ENCODE data around the gene FBXL5. TPM values are rescaled to one million over a fixed set of nuclear protein-coding genes. Genes with fewer than 3 reads are reported as not detected.
A peak's percentile ranks its signal among the peaks of the same experiment; 100 is the strongest.

The FBXL5 gene
- total and polyA plus RNA-seq, 5 donors from 2014 or later: 53.3 to 137 (median 124) TPM

DNA sequence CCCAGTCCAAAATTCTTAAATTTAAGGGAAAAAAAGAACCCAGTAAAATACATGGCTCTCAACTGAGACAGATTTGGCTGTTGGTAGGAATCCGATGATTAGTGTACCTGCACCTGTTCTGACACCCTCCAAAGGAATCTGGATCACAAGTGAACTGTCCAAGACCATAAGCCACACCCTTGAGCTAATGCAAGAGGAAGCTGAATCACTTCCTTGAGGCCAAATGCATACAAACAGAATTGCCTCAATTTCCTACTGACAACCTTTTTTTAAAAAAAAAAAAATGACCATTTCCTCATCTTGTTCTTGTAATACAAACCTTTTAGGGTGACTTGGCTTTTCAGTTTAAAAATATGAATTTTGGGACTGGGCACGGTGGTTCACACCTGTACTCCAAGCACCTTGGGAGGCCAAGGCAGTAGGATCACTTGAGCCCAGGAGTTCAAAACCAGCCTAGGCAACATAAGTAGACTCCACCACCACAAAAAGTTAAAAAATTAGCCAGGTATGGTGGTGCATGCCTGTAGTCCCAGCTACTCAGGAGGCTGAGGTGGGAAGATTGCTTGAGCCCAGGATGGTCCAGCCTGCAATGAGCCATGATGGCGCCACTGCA, 10.7 kb upstream of the FBXL5 start:
- Mint-ChIP-seq H3K27me3 (no peaks in the 10 kb centered on the region), H3K4me1 (peaks cover 0 to 11% (median 5%) of the 10 kb centered on the region in 4 donors), H3K27ac (peak overlapping the region in 1 of 3 donors; percentile 41), H3K36me3 (no peaks in the 10 kb centered on the region), H3K9me3 (no peaks in the 10 kb centered on the region), H3K4me3 (no peak overlapping the region)
- ATAC-seq (ENCODE audit: low read depth in 2 of 2) (no peak), DNase-seq (no peak)
- H3K27ac ChIP-seq (ENCODE audit: insufficient read depth, low read length, poor library complexity, severe bottlenecking): no peak overlapping the region
- H3K27me3 ChIP-seq (ENCODE audit: control insufficient read depth, insufficient read depth, low read length): no peaks in the 10 kb centered on the region
- H3K36me3 ChIP-seq (ENCODE audit: control insufficient read depth, insufficient read depth, low read length): no peaks in the 10 kb centered on the region
- H3K9me3 ChIP-seq (ENCODE audit: control insufficient read depth in 2 of 2, low read length in 2 of 2): no peaks in the 10 kb centered on the region
- no peak overlapping the region for H3K4me3 ChIP-seq (ENCODE audit: low read depth, low read length)
- H3K4me1 ChIP-seq (ENCODE audit: control insufficient read depth, insufficient read depth, low read length, poor library complexity, severe bottlenecking): no peaks in the 10 kb centered on the region

DNA sequence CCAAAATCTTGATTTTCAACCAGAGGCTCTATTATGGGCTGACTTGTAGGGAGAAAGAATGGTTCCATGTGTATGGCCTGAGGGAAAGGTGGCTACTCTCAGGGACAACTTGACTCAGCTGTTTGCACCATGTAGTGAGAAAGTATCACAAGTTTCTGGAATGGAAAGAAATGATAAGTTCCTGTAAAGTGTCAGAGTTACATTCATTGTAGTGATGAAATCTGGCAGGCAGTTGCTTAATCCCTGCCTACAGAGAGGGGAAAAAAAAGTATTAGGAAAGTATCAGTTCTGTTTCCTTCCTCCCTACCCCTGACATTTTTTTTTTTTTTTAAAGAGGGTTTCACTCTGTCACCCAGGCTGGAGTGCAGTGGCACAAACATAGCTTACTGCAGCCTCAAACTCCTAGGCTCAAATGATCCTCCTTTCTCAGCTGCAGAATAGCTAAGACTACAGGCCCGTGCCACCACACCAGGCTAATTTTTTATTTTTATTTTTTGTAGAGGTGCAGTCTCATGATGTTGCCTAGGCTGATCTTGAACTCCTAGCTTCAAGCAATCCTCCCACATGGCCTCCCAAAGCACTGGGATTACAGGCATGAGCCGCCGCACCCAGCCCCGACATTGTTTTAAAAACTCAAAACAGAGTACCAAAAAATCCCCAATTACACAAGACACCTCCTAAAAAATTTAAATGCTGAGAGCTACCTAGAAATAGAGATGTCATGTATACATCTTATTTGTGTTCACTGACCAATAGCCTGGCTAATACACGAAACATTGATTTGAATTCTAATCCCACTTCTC, 4.8 kb upstream of the FBXL5 start:
- no peaks in the 10 kb centered on the region for H3K27me3 ChIP-seq (ENCODE audit: control insufficient read depth, insufficient read depth, low read length)
- H3K4me1 Mint-ChIP-seq: peaks cover 0 to 6% (median 5%) of the 10 kb centered on the region in 4 donors
- H3K9me3 Mint-ChIP-seq: peaks cover 0 to 2% (median 0%) of the 10 kb centered on the region in 7 donors
- H3K4me1 ChIP-seq (ENCODE audit: control insufficient read depth, insufficient read depth, low read length, poor library complexity, severe bottlenecking): peaks cover 7% of the 10 kb centered on the region
- H3K27me3 Mint-ChIP-seq: no peaks in the 10 kb centered on the region
- H3K4me3 Mint-ChIP-seq: no peak overlapping the region
- H3K9me3 ChIP-seq (ENCODE audit: control insufficient read depth in 2 of 2, low read length in 2 of 2): no peaks in the 10 kb centered on the region
- no peak for ATAC-seq (ENCODE audit: low read depth in 2 of 2)
- DNase-seq: no peak
- H3K27ac Mint-ChIP-seq: no peak overlapping the region
- no peak overlapping the region for H3K4me3 ChIP-seq (ENCODE audit: low read depth, low read length)
- H3K27ac ChIP-seq (ENCODE audit: insufficient read depth, low read length, poor library complexity, severe bottlenecking): no peak overlapping the region
- H3K36me3 Mint-ChIP-seq: no peaks in the 10 kb centered on the region
- no peaks in the 10 kb centered on the region for H3K36me3 ChIP-seq (ENCODE audit: control insufficient read depth, insufficient read depth, low read length)

GRCh38 chr4:15658781-15659180, 3.6 kb upstream of the FBXL5 start:
- Histone ChIP-seq H3K27ac (ENCODE audit: insufficient read depth, low read length, poor library complexity, severe bottlenecking) (no peak overlapping the region), H3K4me1 (ENCODE audit: control insufficient read depth, insufficient read depth, low read length, poor library complexity, severe bottlenecking) (peaks cover 14% of the 10 kb centered on the region)
- H3K27ac Mint-ChIP-seq: no peak overlapping the region

GRCh38 chr4:15658136-15658770, 3.1 kb upstream of the FBXL5 start:
- DNase-seq (no peak), ATAC-seq (ENCODE audit: low read depth in 2 of 2) (no peak)
- Mint-ChIP-seq H3K4me3 (peak overlapping the region in 1 of 4 donors; percentile 15), H3K27ac (no peak overlapping the region), H3K4me1 (peaks cover 12 to 19% (median 17%) of the 10 kb centered on the region in 4 donors), H3K36me3 (no peaks in the 10 kb centered on the region), H3K27me3 (no peaks in the 10 kb centered on the region), H3K9me3 (peaks cover 0 to 2% (median 0%) of the 10 kb centered on the region in 7 donors)
- peaks cover 19% of the 10 kb centered on the region for H3K4me1 ChIP-seq (ENCODE audit: control insufficient read depth, insufficient read depth, low read length, poor library complexity, severe bottlenecking)
- H3K9me3 ChIP-seq (ENCODE audit: control insufficient read depth in 2 of 2, low read length in 2 of 2): no peaks in the 10 kb centered on the region
- H3K36me3 ChIP-seq (ENCODE audit: control insufficient read depth, insufficient read depth, low read length): no peaks in the 10 kb centered on the region
- H3K27ac ChIP-seq (ENCODE audit: insufficient read depth, low read length, poor library complexity, severe bottlenecking): no peak overlapping the region
- no peaks in the 10 kb centered on the region for H3K27me3 ChIP-seq (ENCODE audit: control insufficient read depth, insufficient read depth, low read length)
- no peak overlapping the region for H3K4me3 ChIP-seq (ENCODE audit: low read depth, low read length)

More at GRCh38 chr4:15658781-15659180, 3.6 kb upstream of the FBXL5 start:
- Mint-ChIP-seq H3K36me3 (no peaks in the 10 kb centered on the region), H3K27me3 (no peaks in the 10 kb centered on the region), H3K4me3 (no peak overlapping the region), H3K4me1 (peaks cover 7 to 14% (median 12%) of the 10 kb centered on the region in 4 donors), H3K9me3 (peaks cover 0 to 2% (median 0%) of the 10 kb centered on the region in 7 donors)
- ATAC-seq (ENCODE audit: low read depth in 2 of 2) (no peak), DNase-seq (no peak)
- Histone ChIP-seq H3K27me3 (ENCODE audit: control insufficient read depth, insufficient read depth, low read length) (no peaks in the 10 kb centered on the region), H3K4me3 (ENCODE audit: low read depth, low read length) (no peak overlapping the region), H3K9me3 (ENCODE audit: control insufficient read depth in 2 of 2, low read length in 2 of 2) (no peaks in the 10 kb centered on the region), H3K36me3 (ENCODE audit: control insufficient read depth, insufficient read depth, low read length) (no peaks in the 10 kb centered on the region)

DNA sequence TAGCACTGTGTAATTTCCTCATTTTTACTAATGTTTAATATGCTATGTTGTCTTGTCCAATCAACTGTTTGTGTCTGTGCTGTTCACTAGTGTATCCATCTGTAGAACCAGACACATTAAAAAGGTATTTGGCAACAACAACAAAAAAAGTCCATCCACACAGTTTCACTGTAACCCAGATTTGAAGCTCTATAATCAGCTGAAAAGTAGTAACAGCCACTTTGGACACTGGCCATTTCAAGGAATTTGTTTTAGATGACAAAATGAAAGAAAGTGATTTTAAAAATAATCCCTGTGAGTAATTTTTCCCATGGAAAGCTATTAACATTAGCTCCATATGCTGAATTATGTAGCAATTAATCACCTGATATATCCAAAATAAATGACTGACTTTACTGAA, 2.2 kb upstream of the FBXL5 start:
- Mint-ChIP-seq H3K4me3 (peak overlapping the region in 3 of 4 donors; percentile 30 to 86 (median 84)), H3K27me3 (no peaks in the 10 kb centered on the region), H3K9me3 (peaks cover 0 to 2% (median 0%) of the 10 kb centered on the region in 7 donors), H3K4me1 (peaks cover 16 to 28% (median 25%) of the 10 kb centered on the region in 4 donors), H3K36me3 (no peaks in the 10 kb centered on the region), H3K27ac (no peak overlapping the region)
- Histone ChIP-seq H3K9me3 (ENCODE audit: control insufficient read depth in 2 of 2, low read length in 2 of 2) (no peaks in the 10 kb centered on the region), H3K36me3 (ENCODE audit: control insufficient read depth, insufficient read depth, low read length) (no peaks in the 10 kb centered on the region), H3K27ac (ENCODE audit: insufficient read depth, low read length, poor library complexity, severe bottlenecking) (no peak overlapping the region), H3K4me3 (ENCODE audit: low read depth, low read length) (no peak overlapping the region), H3K4me1 (ENCODE audit: control insufficient read depth, insufficient read depth, low read length, poor library complexity, severe bottlenecking) (peaks cover 27% of the 10 kb centered on the region), H3K27me3 (ENCODE audit: control insufficient read depth, insufficient read depth, low read length) (no peaks in the 10 kb centered on the region)
- DNase-seq (no peak), ATAC-seq (ENCODE audit: low read depth in 2 of 2) (no peak)

DNA sequence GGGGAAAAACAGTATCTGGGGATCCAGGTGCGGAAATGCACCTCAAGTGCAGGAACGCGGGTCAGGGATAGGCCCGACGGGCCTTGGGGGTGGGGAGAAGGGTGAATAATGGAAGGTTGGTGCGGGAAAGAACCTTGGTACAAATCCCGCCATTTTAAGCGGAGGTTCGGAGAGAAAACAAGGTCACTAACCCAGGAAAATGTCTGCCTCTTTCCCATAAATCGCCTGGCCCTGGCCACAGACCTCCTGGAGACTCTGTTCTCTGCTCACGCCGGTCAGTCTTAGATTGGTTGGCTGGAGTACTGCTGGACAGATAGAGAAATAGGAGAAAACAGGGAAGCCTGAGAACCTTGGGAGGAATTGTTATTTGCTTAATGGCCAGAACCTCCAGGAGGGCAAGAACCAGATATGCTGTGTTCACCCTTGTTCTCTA, 897 bp upstream of the FBXL5 start:
- Histone ChIP-seq H3K27me3 (ENCODE audit: control insufficient read depth, insufficient read depth, low read length) (no peaks in the 10 kb centered on the region), H3K9me3 (ENCODE audit: control insufficient read depth in 2 of 2, low read length in 2 of 2) (no peaks in the 10 kb centered on the region), H3K4me1 (ENCODE audit: control insufficient read depth, insufficient read depth, low read length, poor library complexity, severe bottlenecking) (peaks cover 40% of the 10 kb centered on the region), H3K36me3 (ENCODE audit: control insufficient read depth, insufficient read depth, low read length) (no peaks in the 10 kb centered on the region), H3K27ac (ENCODE audit: insufficient read depth, low read length, poor library complexity, severe bottlenecking) (peak overlapping the region; percentile 90), H3K4me3 (ENCODE audit: low read depth, low read length) (peak overlapping the region; percentile 49)
- DNase-seq (no peak), ATAC-seq (ENCODE audit: low read depth in 2 of 2) (no peak)
- Mint-ChIP-seq H3K36me3 (no peaks in the 10 kb centered on the region), H3K9me3 (peaks cover 0 to 2% (median 0%) of the 10 kb centered on the region in 7 donors), H3K4me1 (peaks cover 17 to 41% (median 33%) of the 10 kb centered on the region in 4 donors), H3K27ac (peak overlapping the region; percentile 94 to 98 (median 95)), H3K27me3 (no peaks in the 10 kb centered on the region), H3K4me3 (peak overlapping the region; percentile 94 to 96 (median 96))

GRCh38 chr4:15654593-15655222, 449 bp downstream of the FBXL5 start:
- peaks cover 53% of the 10 kb centered on the region for H3K4me1 ChIP-seq (ENCODE audit: control insufficient read depth, insufficient read depth, low read length, poor library complexity, severe bottlenecking)
- peak overlapping the region; percentile 90 for H3K27ac ChIP-seq (ENCODE audit: insufficient read depth, low read length, poor library complexity, severe bottlenecking)
- no peaks in the 10 kb centered on the region for H3K9me3 ChIP-seq (ENCODE audit: control insufficient read depth in 2 of 2, low read length in 2 of 2)
- H3K36me3 ChIP-seq (ENCODE audit: control insufficient read depth, insufficient read depth, low read length): no peaks in the 10 kb centered on the region
- H3K27me3 ChIP-seq (ENCODE audit: control insufficient read depth, insufficient read depth, low read length): no peaks in the 10 kb centered on the region
- peak overlapping the region; percentile 94 for H3K4me3 ChIP-seq (ENCODE audit: low read depth, low read length)
- peak overlapping the region; percentile 94 to 99 (median 97) for H3K27ac Mint-ChIP-seq
- H3K4me1 Mint-ChIP-seq: peaks cover 27 to 53% (median 44%) of the 10 kb centered on the region in 4 donors
- no peaks in the 10 kb centered on the region for H3K27me3 Mint-ChIP-seq
- peak in 2 of 3 donors; percentile 36 to 44 for DNase-seq
- H3K4me3 Mint-ChIP-seq: peak overlapping the region; percentile 97 to 99 (median 98)
- peak; percentile 58 to 59 for ATAC-seq (ENCODE audit: low read depth in 2 of 2)
- H3K9me3 Mint-ChIP-seq: peaks cover 0 to 2% (median 0%) of the 10 kb centered on the region in 7 donors
- H3K36me3 Mint-ChIP-seq: no peaks in the 10 kb centered on the region
